Measurements from ENCODE around the gene HEXD. TPM values are rescaled to one million over a fixed set of nuclear protein-coding genes. Genes with fewer than 3 reads are reported as not detected.

The HEXD gene
- total RNA-seq, 1 experiment from 2014 or later, result 16.2 TPM

DNA sequence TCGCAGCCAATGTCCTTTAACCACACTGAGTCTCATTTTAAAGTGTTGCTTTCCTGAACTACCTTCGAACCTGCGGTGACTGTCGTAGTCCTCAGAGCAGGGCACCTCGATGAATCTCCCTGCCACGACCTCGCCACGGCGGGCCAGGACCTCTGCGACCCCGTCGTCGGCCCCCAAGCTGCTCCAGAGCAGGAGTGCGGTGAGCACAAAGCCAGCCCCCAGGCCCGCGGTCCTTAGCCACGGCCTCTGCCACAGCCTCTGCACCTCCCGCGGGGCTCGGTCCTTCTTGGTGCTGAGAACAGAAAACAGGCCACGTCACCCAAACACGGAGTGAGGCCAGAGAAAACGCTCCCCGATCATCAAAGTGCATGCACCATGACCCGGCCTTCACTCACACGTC lies 2.8 kb upstream of the HEXD start:
- TF ChIP-seq, protein P1, sequence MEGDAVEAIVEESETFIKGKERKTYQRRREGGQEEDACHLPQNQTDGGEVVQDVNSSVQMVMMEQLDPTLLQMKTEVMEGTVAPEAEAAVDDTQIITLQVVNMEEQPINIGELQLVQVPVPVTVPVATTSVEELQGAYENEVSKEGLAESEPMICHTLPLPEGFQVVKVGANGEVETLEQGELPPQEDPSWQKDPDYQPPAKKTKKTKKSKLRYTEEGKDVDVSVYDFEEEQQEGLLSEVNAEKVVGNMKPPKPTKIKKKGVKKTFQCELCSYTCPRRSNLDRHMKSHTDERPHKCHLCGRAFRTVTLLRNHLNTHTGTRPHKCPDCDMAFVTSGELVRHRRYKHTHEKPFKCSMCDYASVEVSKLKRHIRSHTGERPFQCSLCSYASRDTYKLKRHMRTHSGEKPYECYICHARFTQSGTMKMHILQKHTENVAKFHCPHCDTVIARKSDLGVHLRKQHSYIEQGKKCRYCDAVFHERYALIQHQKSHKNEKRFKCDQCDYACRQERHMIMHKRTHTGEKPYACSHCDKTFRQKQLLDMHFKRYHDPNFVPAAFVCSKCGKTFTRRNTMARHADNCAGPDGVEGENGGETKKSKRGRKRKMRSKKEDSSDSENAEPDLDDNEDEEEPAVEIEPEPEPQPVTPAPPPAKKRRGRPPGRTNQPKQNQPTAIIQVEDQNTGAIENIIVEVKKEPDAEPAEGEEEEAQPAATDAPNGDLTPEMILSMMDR (IDR thresholded peaks at IDR 0.05; ENCODE audit: unreplicated experiment), result no peak
- H3K27ac Mint-ChIP-seq (ENCODE audit: low read depth, unreplicated experiment), result no peak overlapping the region
- no peak for DNase-seq (ENCODE audit: unreplicated experiment)
- no TSS peak for BruUV-seq (replicated peaks)
- CTCF ChIA-PET, result interaction anchor here (0.6 to 1.0 kb wide), 2 partner anchors 13 to 70 kb away, joined by 3 to 4 read pairs; no protein-coding TSS in a partner anchor
- H3K36me3 Mint-ChIP-seq (ENCODE audit: insufficient read depth, unreplicated experiment), result peaks cover 11% of the 10 kb centered on the region
- intact Hi-C loops (cut with micrococcal nuclease), result loop anchor here (2.0 to 10.0 kb wide), 3 partner anchors 63 to 139 kb away; no protein-coding TSS in a partner anchor
- no peaks in the 10 kb centered on the region for H3K9me3 Mint-ChIP-seq (ENCODE audit: unreplicated experiment)
- H3K4me1 Mint-ChIP-seq (ENCODE audit: insufficient read depth, unreplicated experiment), result no peaks in the 10 kb centered on the region
- POLR2A ChIA-PET, result no interaction called here
- H3K4me3 Mint-ChIP-seq (ENCODE audit: unreplicated experiment), result no peak overlapping the region
- no peaks in the 10 kb centered on the region for H3K27me3 Mint-ChIP-seq (ENCODE audit: insufficient read depth, unreplicated experiment)

DNA sequence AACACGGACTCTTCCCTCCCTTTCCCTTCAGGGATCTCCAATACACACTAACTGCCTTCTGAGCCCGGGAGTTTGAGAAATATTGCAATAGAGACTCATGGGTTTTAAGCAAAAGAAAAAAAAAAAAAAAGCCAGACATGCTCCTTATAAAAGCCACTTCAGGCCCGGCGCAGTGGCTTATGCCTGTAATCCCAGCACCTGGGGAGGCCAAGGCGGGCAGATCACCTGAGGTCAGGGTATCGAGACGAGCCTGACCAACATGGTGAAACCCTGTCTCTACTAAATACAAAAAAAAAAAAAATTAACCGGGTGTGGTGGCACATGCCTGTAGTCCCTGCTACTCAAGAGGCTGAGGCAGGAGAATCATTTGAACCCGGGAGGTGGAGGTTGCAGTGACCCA lies 2.4 kb upstream of the HEXD start:
- Mint-ChIP-seq H3K4me3 (ENCODE audit: unreplicated experiment) (no peak overlapping the region), H3K27me3 (ENCODE audit: insufficient read depth, unreplicated experiment) (no peaks in the 10 kb centered on the region), H3K36me3 (ENCODE audit: insufficient read depth, unreplicated experiment) (peaks cover 11% of the 10 kb centered on the region), H3K27ac (ENCODE audit: low read depth, unreplicated experiment) (no peak overlapping the region), H3K4me1 (ENCODE audit: insufficient read depth, unreplicated experiment) (no peaks in the 10 kb centered on the region), H3K9me3 (ENCODE audit: unreplicated experiment) (no peaks in the 10 kb centered on the region)
- no TSS peak for BruUV-seq (replicated peaks)
- DNase-seq (ENCODE audit: unreplicated experiment), result no peak
- POLR2A ChIA-PET, result no interaction called here
- CTCF ChIA-PET, result interaction anchor here (0.6 to 1.2 kb wide), 3 partner anchors 63 to 326 kb away, joined by 3 to 4 read pairs (median 4); no protein-coding TSS in a partner anchor
- TF ChIP-seq, protein P1 (IDR thresholded peaks at IDR 0.05; ENCODE audit: unreplicated experiment), result no peak
- intact Hi-C loops (cut with micrococcal nuclease), result loop anchor here (2.0 to 10.0 kb wide), 3 partner anchors 63 to 139 kb away; no protein-coding TSS in a partner anchor

DNA sequence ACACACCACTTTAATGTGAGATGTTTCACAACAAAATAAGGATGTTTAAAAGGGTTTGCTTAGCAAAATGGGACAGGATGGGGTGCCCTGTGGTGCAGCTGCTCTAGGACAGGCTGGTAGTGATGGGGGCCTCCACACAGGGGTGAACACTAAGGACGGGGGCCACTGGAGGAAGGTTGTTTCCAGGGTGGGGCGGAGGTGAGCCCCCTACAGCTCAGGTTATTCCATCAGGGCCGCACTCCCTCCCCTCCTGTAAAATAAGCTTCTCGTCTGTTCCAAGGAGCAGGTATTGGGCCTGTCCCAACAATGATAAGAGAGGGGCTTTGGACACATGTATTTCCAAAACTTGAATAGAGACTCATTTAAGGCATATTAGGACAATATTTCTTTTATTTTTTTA lies 1.9 kb upstream of the HEXD start:
- intact Hi-C loops (cut with micrococcal nuclease), result loop anchor here (10.0 kb wide), 2 partner anchors 109 to 139 kb away; no protein-coding TSS in a partner anchor
- TF ChIP-seq, protein P1 (IDR thresholded peaks at IDR 0.05; ENCODE audit: unreplicated experiment), result no peak
- POLR2A ChIA-PET, result no interaction called here
- H3K27ac Mint-ChIP-seq (ENCODE audit: low read depth, unreplicated experiment), result no peak overlapping the region
- H3K9me3 Mint-ChIP-seq (ENCODE audit: unreplicated experiment), result no peaks in the 10 kb centered on the region
- no peaks in the 10 kb centered on the region for H3K27me3 Mint-ChIP-seq (ENCODE audit: insufficient read depth, unreplicated experiment)
- no peak overlapping the region for H3K4me3 Mint-ChIP-seq (ENCODE audit: unreplicated experiment)
- CTCF ChIA-PET, result interaction anchor here (0.6 to 1.2 kb wide), 3 partner anchors 64 to 326 kb away, joined by 3 to 4 read pairs (median 4); no protein-coding TSS in a partner anchor
- BruUV-seq (replicated peaks), result no TSS peak
- no peak for DNase-seq (ENCODE audit: unreplicated experiment)
- no peaks in the 10 kb centered on the region for H3K4me1 Mint-ChIP-seq (ENCODE audit: insufficient read depth, unreplicated experiment)
- peaks cover 11% of the 10 kb centered on the region for H3K36me3 Mint-ChIP-seq (ENCODE audit: insufficient read depth, unreplicated experiment)

DNA sequence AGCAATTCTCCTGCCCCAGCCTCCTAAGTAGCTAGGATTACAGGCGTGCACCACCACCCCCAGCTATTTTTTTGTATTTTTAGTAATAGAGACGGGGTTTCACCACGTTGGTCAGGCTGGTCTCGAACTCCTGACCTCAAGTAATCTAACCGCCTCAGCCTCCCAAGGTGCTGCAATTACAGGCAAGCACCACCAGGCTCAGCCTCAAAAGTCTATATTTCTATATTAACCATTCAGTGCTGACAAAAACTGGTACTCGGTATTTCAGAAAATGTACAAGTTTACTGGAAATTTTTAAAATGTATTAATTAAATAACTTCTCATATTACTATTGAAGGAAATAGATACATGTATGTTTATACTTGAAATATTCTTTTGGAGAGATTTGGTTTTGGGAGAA lies 1.4 kb upstream of the HEXD start:
- Mint-ChIP-seq H3K9me3 (ENCODE audit: unreplicated experiment) (no peaks in the 10 kb centered on the region), H3K36me3 (ENCODE audit: insufficient read depth, unreplicated experiment) (peaks cover 12% of the 10 kb centered on the region), H3K27ac (ENCODE audit: low read depth, unreplicated experiment) (no peak overlapping the region), H3K4me1 (ENCODE audit: insufficient read depth, unreplicated experiment) (no peaks in the 10 kb centered on the region), H3K4me3 (ENCODE audit: unreplicated experiment) (no peak overlapping the region), H3K27me3 (ENCODE audit: insufficient read depth, unreplicated experiment) (no peaks in the 10 kb centered on the region)
- ChIA-PET POLR2A (interaction anchor here (0.6 kb wide), 1 partner anchor 20 kb away, joined by 3 read pairs; no protein-coding TSS in a partner anchor), CTCF (interaction anchor here (1.2 kb wide), 1 partner anchor 134 kb away, joined by 3 read pairs; no protein-coding TSS in a partner anchor)
- DNase-seq (ENCODE audit: unreplicated experiment), result no peak
- TF ChIP-seq, protein P1 (IDR thresholded peaks at IDR 0.05; ENCODE audit: unreplicated experiment), result peak; percentile 20
- no TSS peak for BruUV-seq (replicated peaks)
- intact Hi-C loops (cut with micrococcal nuclease), result loop anchor here (10.0 kb wide), 2 partner anchors 108 to 138 kb away; no protein-coding TSS in a partner anchor
